Posterior cingulate gyrus (tissue), 11 donors: ENCODE results near the gene CUBN.
"Not testable (repeated sequence)": the region's sequence is repeated elsewhere in the genome, so short reads cannot be mapped to it uniquely, and the experiment has no call there.

Experiments
- DNase-seq, 10 donors: peaks; one replicate each; pipeline versions ENCODE4 v3.0.0 to v3.0.0-alpha.2; 2020 to 2021; ENCODE audit warnings: mixed read lengths in 3 of 10
- intact Hi-C: fragments of 100-400 bp; cut with DNase I; formaldehyde crosslinking; loops from one replicate; pipeline ENCODE4 v1.15.1; 2023

CUBN gene

GRCh38 chr10:17143055-17143690 is 13.6 kb upstream of the CUBN start:
- no peak for DNase-seq
- intact Hi-C loops, result no loop called here

- no peak for DNase-seq
- intact Hi-C loops, result no loop called here
Measured at GRCh38 chr10:17141504-17142229, 12.1 kb upstream of the CUBN start.

GRCh38 chr10:17140386-17140761 is 10.8 kb upstream of the CUBN start:
- DNase-seq, result no peak
- intact Hi-C loops, result no loop called here

- no peak for DNase-seq
- intact Hi-C loops, result no loop called here
Measured at GRCh38 chr10:17138460-17139042, 8.9 kb upstream of the CUBN start.

- DNase-seq, result no peak
- intact Hi-C loops, result no loop called here
Measured at GRCh38 chr10:17134737-17135260, 5.2 kb upstream of the CUBN start.

GRCh38 chr10:17134282-17134681 is 4.7 kb upstream of the CUBN start:
- DNase-seq, result no peak
- intact Hi-C loops, result no loop called here

GRCh38 chr10:17128261-17128660 is 1.4 kb downstream of the CUBN start:
- DNase-seq, result no peak
- intact Hi-C loops, result no loop called here

- no peak for DNase-seq
- intact Hi-C loops, result no loop called here
Measured at GRCh38 chr10:17126327-17126726, 3.3 kb downstream of the CUBN start.

GRCh38 chr10:17125206-17125893 is 4.3 kb downstream of the CUBN start:
- intact Hi-C loops, result no loop called here
- no peak for DNase-seq

GRCh38 chr10:17123961-17124360 is 5.7 kb downstream of the CUBN start:
- DNase-seq, result no peak
- intact Hi-C loops, result no loop called here

- intact Hi-C loops, result no loop called here
- no peak for DNase-seq
Measured at GRCh38 chr10:17122726-17123661, 6.6 kb downstream of the CUBN start.

GRCh38 chr10:17122052-17122451 is 7.6 kb downstream of the CUBN start:
- intact Hi-C loops, result no loop called here
- DNase-seq, result no peak

- DNase-seq, result no peak
- intact Hi-C loops, result no loop called here
Measured at GRCh38 chr10:17120694-17121093, 8.9 kb downstream of the CUBN start.

- intact Hi-C loops, result no loop called here
- no peak for DNase-seq
Measured at GRCh38 chr10:17119845-17120244, 9.8 kb downstream of the CUBN start.

- intact Hi-C loops, result no loop called here
- no peak for DNase-seq
Measured at GRCh38 chr10:17116193-17116592, 13.4 kb downstream of the CUBN start.

- no peak for DNase-seq
- intact Hi-C loops, result no loop called here
Measured at GRCh38 chr10:17115683-17116082, 13.9 kb downstream of the CUBN start.

- intact Hi-C loops, result not testable (repeated sequence)
Measured at GRCh38 chr10:17114878-17115444, 14.7 kb downstream of the CUBN start.

GRCh38 chr10:17113889-17114540 is 15.6 kb downstream of the CUBN start:
- intact Hi-C loops, result no loop called here
- DNase-seq, result peak in 8 of 10 donors; percentile 14 to 86 (median 36)

More at GRCh38 chr10:17114878-17115444, 14.7 kb downstream of the CUBN start:
- DNase-seq, result not testable (repeated sequence)

GRCh38 chr10:17113346-17113745 is 16.3 kb downstream of the CUBN start:
- DNase-seq, result no peak
- intact Hi-C loops, result no loop called here
